LoVo (cell line): Measurements from ENCODE around the gene PNMA8C.
"Not testable (repeated sequence)": the region's sequence is repeated elsewhere in the genome, so short reads cannot be mapped to it uniquely, and the experiment has no call there.

ENCODE experiments used
- DNase-seq: peaks from one replicate; pipeline ENCODE4 v3.0.0-alpha.2; 2016; ENCODE audit warnings: low spot score

PNMA8C gene

DNA sequence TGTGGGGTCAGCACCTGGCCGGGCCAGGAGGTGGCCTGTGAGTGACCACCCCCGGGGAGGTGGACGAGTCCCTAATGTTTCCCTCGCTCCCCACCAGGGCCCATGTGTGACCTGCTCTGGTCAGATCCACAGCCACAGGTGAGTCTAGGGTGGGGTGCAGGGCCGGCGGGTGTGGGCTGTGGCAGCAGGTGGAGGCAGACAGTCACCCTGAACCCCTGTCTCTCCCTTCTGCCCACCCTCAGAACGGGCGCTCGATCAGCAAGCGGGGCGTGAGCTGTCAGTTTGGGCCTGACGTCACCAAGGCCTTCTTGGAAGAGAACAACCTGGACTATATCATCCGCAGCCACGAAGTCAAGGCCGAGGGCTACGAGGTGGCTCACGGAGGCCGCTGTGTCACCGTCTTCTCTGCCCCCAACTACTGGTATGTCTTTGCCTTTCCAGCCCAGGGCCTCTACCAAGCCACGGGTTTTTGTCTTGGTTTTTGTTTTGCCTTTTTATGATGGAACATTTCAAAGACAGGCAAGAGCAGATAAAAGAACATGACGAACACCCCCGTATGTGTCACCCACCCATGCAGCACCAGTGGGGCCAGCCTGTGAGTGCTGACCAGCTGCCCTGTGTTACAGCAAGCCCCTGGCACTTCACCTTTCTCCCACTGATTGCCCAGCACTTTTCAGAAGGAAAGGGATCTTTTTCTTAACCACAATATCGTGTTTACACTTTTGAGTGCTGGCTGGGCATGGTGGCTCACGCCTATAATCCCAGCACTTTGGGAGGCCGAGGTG is 40.2 kb downstream of the PNMA8C start:
- no peak for DNase-seq

DNA sequence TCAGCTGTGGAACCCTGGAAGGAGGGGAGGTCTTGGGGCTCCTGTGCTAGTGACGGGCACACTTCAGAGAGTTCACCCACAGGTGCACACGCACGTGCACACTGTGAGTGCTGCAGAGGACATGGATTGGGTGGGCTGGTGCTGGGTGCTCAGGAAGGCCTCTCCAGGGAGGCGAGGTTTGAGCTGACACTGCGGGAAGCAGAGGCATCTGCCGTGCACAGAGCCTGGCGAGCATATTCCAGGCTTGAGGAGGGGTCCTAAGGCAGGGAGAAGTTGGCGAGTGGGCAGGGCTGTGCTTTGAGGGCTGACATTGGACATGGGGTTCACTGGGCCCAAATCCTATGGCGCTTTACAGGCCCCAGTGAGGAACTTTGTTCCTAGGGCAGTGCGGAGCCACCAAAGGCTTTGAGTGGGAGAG is 41.0 kb downstream of the PNMA8C start:
- DNase-seq = no peak

DNA sequence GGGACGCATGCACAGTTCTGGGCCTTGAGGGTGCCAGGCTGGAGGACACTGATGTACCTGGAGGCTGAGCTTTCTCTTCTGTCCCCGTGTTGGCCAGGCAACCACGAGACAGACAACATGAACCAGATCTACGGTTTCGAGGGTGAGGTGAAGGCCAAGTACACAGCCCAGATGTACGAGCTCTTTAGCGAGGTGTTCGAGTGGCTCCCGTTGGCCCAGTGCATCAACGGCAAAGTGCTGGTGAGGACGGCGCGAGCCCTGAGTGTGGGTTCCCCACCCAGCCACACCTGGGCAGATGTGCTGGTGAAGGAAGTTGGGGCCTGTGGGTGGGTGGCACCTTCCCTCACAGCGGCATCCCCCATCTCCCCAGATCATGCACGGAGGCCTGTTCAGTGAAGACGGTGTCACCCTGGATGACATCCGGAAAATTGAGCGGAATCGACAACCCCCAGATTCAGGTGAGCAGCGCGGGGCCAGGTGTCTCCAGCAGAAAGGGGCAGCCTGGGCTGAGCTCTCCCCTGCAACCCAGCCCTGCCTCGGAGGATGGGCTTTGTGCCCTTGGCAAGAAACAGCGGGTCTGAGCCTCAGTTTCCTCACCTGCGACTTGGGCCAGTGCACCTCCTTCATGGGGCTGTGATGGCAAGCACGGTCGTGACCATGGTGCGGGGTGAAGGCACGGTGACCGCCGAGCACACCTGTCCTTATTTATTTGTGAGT is 41.6 kb downstream of the PNMA8C start:
- no peak for DNase-seq

DNA sequence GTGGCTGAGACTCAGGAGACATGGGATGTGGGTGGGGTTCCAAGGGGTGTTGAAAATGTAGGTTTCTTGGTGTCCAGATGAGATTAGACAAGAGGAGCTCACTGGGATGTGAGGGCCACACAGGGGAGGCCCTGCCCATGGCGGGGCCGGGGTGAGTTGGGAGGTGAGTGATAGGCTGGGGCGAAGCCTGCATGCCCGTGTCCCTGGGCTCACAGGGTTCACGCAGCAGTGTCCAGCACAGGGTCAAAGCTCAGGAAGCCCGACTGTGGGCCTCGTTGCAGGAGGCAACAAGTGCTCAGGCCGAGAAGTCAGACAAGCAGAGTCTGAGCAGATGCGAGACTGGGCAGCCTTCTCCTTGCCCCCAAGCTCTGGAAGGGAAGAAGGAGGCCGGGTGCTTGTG is 42.6 kb downstream of the PNMA8C start:
- DNase-seq = no peak

DNA sequence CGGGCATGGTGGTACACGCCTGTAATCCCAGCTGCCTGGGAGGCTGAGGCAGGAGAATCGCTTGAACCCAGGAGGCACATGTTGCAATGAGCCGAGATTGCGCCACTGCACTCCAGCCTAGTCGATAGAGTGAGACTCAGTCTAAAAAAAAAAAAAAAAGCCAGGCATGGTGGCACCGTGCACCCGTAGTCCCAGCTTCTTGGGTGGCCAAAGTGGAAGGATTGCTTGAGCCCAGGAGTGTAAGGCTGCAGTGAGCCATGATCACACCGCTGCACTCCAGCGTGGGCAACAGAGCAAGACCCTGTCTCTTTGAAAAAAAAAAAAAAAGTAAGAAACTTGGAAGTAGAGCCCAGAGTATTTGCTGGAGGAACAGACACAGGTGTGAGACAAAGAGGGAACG is 43.1 kb downstream of the PNMA8C start:
- no peak for DNase-seq

DNA sequence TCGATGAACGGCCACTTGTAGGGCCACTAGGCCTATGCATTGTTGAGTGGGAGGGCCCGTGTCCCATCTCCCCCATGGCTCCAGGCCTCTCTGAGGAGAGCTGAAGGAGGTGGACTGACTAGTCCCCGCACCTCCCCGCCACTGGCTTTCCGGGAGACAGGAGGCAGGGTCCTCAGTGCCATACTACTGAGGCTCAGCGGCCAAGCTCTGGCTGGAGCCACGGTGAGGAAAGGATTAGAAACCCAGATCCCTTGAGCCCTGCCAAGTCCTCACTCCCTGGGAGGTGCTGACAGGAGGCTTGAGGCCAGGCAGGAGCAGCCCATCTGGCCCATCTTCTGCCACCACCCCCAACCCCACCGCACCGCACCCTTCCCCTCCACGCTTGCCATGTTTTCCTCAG is 44.3 kb downstream of the PNMA8C start:
- no peak for DNase-seq

DNA sequence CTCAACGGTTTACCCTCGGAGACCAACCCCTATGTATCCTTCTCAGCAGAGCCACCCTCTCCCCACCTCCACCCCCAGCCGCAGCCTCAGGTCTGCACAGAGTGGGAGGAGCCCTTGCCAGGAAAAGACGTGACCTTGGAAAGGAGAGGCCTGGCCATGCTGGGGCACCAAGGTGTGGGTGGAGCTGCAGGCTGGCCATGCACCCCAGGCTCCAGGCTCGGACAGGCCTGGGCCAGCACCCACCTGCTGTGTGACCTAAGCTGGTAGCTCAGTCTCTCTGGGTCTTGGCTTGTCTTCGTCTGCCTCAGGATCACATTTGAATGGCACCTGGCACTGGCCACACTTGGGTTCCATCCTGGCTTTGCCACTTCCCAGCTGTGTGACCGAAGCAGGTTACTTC is 44.9 kb downstream of the PNMA8C start:
- no peak for DNase-seq

DNA sequence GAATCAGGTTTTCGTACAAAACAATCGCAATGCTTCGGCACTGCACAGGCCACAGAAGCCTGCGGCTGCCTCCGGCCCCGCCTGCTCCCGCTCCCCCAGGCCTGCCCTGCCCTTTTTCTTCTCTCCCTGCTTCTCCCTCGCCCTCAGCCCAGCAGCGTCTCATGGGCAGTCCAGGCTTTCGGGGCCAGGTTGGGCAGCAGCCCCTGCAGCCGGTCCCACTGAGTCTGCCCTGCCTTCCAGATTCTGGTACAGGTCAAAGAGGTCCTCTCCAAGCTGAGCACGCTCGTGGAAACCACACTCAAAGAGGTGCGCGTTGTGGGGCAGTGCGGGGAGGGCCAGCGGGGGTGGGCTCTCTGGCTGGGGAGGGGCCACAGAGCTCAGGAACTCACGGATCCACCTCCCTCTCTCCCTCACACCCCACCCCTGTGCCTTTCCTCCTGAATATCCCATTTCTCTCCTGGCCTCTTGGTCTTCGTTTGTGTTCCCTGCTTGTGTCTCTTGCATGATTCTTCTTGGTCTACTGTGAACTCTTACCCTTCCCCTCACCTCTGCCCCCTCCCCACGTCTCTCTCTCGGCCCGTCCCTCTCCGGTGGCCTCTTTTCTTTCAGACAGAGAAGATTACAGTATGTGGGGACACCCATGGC is 45.4 kb downstream of the PNMA8C start:
- DNase-seq = no peak

DNA sequence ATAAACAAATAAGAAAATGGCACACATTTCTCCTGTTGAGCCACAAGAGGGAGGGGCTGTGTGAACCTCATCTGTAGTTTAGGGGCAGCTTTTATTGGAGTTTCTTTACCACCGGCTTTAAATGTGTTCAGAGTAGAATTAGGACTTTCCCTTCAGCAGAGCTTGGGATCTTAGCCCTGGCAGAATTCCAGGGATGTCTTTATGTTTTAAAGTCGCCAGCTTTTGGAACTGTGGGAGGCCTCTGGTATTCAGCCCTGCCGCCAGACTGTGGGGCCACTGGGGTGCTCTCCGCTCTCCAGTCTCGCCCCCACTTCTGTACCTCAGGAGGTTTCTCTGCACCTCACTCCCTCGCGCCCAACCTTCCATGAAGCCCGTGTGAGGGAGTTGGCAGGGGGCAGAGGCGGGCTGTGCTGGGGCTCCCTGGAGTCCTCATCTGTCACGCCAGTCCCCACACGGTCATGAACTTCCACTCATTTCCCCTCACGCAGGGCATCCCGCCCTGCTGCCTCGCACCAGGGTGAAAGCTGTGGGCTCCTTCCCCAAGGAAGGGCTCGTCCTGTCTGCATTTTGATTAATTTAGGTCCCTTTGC is 46.9 kb downstream of the PNMA8C start:
- no peak for DNase-seq

DNA sequence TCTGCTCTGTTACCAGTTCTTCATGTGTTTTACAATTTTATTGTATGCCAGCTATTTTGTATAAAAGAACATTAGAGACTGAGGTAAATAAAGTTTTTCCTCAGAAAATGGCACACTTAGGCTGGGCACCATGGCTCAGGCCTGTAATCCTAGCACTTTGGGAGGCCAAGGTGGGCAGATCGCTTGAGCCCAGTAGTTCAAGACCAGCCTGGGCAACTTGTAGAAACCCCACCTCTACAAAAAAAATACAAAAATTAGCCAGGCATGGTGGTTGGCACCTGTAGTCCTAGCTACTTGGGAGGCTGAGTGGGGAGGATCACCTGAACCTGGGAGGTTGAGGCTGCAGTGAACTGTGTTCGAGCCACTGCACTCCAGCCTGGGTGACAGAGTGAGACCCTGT is 47.4 kb downstream of the PNMA8C start:
- no peak for DNase-seq

DNA sequence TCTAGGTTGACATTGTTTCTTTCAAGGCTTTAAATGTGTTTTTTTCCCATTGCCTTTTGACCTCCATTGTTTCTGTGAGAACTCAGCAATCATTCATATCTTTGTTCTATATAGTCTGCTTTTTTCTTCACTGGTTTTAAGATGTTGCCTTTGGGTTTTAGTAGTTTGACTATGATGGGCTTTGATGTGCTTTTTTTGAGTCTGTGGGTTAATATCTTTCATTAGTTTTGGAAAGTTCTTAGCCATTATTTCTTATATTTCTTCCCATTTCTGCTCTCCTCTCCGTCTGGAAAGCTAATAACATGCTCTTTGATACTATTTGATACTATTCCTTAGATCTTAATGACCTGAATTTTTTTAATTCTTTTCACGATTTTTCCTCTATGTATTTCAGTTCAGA is 48.0 kb downstream of the PNMA8C start:
- DNase-seq = no peak

DNA sequence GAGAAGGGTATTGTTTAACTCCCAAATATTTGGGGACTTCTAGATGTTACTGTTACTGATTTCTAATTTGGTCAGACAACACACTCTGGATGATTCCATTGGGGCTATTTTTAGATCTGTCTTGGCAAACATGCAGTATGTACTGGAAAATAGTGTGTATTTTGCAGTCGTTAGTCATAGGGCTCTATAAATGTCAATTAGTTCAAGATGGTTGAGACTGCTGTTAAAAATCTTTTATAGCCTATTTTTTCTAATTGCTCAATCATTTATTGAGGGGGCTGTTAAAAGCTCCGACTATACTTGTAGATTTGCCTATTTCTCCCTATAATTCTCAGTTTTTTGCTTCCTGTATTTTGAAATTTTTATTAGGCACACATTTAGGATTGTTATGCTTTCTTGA is 50.5 kb downstream of the PNMA8C start:
- no peak for DNase-seq

DNA sequence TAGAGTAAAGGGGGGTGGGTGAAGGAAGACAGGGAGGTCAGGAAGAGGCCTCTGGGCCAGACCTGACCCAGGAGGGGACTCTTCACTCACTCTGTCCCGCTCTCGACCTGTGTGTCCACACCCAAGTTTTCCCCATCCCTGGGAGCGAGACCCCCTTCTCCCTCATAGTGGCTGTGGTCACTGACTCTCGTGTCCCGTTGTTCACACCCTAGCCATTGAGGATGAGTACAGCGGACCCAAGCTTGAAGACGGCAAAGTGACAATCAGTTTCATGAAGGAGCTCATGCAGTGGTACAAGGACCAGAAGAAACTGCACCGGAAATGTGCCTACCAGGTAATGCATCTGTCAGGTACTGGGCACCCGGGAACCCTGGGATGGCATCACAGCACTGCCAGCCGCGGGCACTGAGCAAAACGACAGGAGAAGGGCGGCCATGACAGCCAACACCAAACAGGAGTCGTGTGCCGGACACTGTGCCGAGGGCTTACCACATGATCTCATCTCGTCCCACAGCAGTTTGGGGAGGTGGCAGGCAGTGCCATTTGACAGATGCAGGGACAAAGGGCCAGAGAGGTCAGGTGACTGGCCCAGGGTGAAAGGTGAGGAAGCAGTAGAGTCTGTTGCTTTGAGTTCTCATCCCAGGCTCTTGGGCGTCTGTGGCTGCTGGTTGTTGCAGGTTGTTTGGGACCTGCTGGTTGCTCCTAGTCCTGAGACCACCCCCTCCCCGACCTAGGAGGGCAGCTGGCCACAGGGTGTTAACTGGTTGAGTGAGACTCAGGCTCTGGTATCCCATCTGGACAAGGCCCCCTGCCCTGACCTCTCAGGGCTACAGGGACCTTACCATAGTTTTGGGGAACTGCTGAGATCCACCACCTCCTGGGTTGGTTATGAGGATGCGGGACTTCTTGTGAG is 52.2 kb downstream of the PNMA8C start:
- DNase-seq = no peak

DNA sequence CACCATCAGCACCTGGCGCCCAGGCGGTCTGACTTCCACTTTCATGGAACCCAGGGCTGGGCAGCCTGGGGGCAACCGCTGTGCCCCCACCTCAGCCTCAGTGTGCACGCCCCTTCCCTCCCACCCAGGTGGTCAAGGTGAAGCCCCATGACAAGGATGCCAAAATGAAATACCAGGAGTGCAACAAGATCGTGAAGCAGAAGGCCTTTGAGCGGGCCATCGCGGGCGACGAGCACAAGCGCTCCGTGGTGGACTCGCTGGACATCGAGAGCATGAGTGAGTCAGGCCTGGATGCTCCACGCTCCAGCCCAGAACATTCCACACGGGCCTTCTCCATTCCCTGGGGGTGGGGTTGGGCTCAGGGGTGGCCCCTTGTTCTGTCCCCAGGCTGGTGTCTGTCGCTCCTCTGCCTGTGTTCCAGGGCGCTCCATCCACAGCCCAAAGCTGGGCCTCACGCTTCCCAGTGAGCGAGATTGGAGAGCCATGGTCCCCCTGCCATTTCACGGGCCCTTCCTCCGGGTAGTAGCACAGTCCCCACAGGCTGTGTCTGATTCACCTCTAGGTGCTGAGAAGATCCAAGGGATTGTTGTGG is 53.2 kb downstream of the PNMA8C start:
- not testable (repeated sequence) for DNase-seq
